ENCODE measurements around the gene COQ10B. TPM values are rescaled to one million over a fixed set of nuclear protein-coding genes. Genes with fewer than 3 reads are reported as not detected.

COQ10B gene
- total and polyA plus RNA-seq, 2 of the 4 experiments (the other 2 are of a cell fraction), result 9.5 to 28.7 TPM

DNA sequence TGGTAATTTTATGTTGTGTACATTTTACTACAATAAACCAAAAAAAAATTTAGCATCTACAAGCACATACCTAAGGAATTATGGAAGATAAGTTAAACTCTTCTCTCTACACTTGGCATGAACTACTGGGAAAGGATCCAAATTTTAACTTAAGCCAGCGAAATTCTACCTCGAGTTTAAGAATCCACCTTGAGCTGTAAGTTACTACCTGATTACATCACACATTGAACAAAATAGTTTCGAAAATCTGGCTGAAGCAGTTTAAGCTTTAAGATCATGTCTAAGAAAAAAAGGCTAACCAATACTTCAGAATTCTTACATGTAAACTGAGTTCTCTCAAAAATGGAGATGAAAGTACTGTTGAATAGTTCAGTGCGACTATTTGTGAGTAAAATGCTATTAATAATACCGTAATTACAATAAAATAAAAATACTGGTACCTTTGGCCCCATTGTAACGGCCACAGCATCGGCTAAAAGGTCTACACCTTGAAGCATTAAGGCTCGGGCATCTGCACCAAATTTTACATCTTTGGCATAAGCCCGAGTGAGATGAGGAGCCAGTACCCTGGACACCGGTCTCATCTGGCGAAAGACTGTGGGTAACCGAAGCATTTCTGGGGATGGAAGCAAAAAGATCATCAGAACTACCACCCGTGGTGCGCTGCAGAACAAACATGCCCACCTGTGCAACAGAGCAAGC lies 45.0 kb downstream of the COQ10B start:
- Histone ChIP-seq H4K5ac (ENCODE audit: low read depth, low read length) (no peak overlapping the region), H4K91ac (ENCODE audit: insufficient read depth, low read depth, low read length) (no peak overlapping the region), H4K8ac (ENCODE audit: low read depth in 2 of 2, low read length in 2 of 2) (peak overlapping the region in 1 of 2 experiments; percentile 71; a peak in 3 of 4 replicates), H3K4me1 (ENCODE audit: control insufficient read depth, insufficient read depth, low read length) (0 out of 2 replicates have a peak, but pooled peaks cover 1% of the 10 kb centered on the region), H2AK5ac (ENCODE audit: low read depth, low read length) (no peak overlapping the region), H3K36me3 (ENCODE audit: control insufficient read depth, insufficient read depth, low read length) (peaks cover 17% of the 10 kb centered on the region), H3K23ac (ENCODE audit: low read depth, low read length) (peak overlapping the region; percentile 88), H2BK5ac (ENCODE audit: low read depth, low read length, poor library complexity, severe bottlenecking) (peak overlapping the region; percentile 16), H3K9ac (ENCODE audit: low read depth, low read length) (peak overlapping the region; percentile 82), H3K9me1 (ENCODE audit: insufficient read depth, low read length) (0 out of 2 replicates have a peak, but pooled peaks cover 3% of the 10 kb centered on the region), H2BK20ac (ENCODE audit: low read depth, low read length) (no peak overlapping the region), H3K4ac (ENCODE audit: low read depth, low read length) (peak overlapping the region; percentile 65), H3K4me3 (ENCODE audit: insufficient read depth, low read depth, low read length) (peak overlapping the region; percentile 74), H2AK9ac (replicated peaks; ENCODE audit: low read depth, low read length, poor library complexity) (peak overlapping the region; percentile 78), H3K27me3 (ENCODE audit: control insufficient read depth, insufficient read depth, low read length) (no peaks in the 10 kb centered on the region), H2AFZ (replicated peaks; ENCODE audit: low read length, poor library complexity) (peak overlapping the region; percentile 90), H3K14ac (replicated peaks; ENCODE audit: low read depth, low read length) (peak overlapping the region; percentile 53; the same call in 1 of the 2 replicates), H2BK15ac (ENCODE audit: low read depth, low read length) (no peak overlapping the region), H3K79me1 (ENCODE audit: low read depth in 1 of 2, low read length in 2 of 2) (peaks cover 18 to 42% of the 10 kb centered on the region in 2 experiments), H3K56ac (ENCODE audit: extremely low read depth, insufficient read depth, low read length) (peak overlapping the region; percentile 50; the same call in 1 of the 2 replicates), H3K4me2 (ENCODE audit: low read depth, low read length) (peak overlapping the region; percentile 98), H4K20me1 (ENCODE audit: insufficient read depth, low read length) (peaks cover 40% of the 10 kb centered on the region), H3K18ac (ENCODE audit: low read depth, low read length) (no peak overlapping the region), H2BK120ac (ENCODE audit: low read depth, low read length) (no peak overlapping the region), H3K9me3 (ENCODE audit: control insufficient read depth, insufficient read depth, low read length) (no peaks in the 10 kb centered on the region), H3K27ac (ENCODE audit: insufficient read depth, low read length) (peak overlapping the region; percentile 74)
- WGBS, 2 experiments (ENCODE audit: extremely low coverage in 2 of 2, insufficient read length in 1 of 2), result 2% methylated on average over 7 of the region's 14 CpGs; no CpG with 5 or more reads in 1 of the 2 experiments
- in situ Hi-C loops (cut with MboI; ENCODE audit: low sequenced_read_pairs) (loop anchor here (5.0 kb wide), 1 partner anchor 81 kb away; no protein-coding TSS in a partner anchor), dilution Hi-C loops (cut with HindIII; ENCODE audit: low sequenced_read_pairs, unreplicated experiment) (no loop called here), intact Hi-C loops (cut with micrococcal nuclease) (loop anchor here (5.0 kb wide), 1 partner anchor 41 kb away; no protein-coding TSS in a partner anchor)
- ATAC-seq (ENCODE audit: low read depth) (no peak), DNase-seq (peak; percentile 20)
- CTCF ChIA-PET, result no interaction called here
- POLR2A ChIA-PET (ENCODE audit: unreplicated experiment), result no interaction called here
- TF ChIP-seq RAD21 (IDR thresholded peaks at IDR 0.05; ENCODE audit: low read length) (no peak), SMC3 (IDR thresholded peaks at IDR 0.05; ENCODE audit: low read depth, low read length) (no peak), POLR2A (IDR thresholded peaks at IDR 0.05; ENCODE audit: low read depth, low read length) (no peak), BHLHE40 (IDR thresholded peaks at IDR 0.05; ENCODE audit: low read depth, low read length) (no peak), MAFK (IDR thresholded peaks at IDR 0.05; ENCODE audit: low read depth, low read length) (no peak), CEBPB (IDR thresholded peaks at IDR 0.05; ENCODE audit: low read depth, low read length) (no peak), MXI1 (IDR thresholded peaks at IDR 0.05; ENCODE audit: borderline replicate concordance, low read depth, low read length) (no peak), CHD1 (IDR thresholded peaks at IDR 0.05; ENCODE audit: low read depth, low read length) (no peak), RFX5 (IDR thresholded peaks at IDR 0.05; ENCODE audit: low read depth, low read length) (no peak)
- TF ChIP-seq, protein P1, sequence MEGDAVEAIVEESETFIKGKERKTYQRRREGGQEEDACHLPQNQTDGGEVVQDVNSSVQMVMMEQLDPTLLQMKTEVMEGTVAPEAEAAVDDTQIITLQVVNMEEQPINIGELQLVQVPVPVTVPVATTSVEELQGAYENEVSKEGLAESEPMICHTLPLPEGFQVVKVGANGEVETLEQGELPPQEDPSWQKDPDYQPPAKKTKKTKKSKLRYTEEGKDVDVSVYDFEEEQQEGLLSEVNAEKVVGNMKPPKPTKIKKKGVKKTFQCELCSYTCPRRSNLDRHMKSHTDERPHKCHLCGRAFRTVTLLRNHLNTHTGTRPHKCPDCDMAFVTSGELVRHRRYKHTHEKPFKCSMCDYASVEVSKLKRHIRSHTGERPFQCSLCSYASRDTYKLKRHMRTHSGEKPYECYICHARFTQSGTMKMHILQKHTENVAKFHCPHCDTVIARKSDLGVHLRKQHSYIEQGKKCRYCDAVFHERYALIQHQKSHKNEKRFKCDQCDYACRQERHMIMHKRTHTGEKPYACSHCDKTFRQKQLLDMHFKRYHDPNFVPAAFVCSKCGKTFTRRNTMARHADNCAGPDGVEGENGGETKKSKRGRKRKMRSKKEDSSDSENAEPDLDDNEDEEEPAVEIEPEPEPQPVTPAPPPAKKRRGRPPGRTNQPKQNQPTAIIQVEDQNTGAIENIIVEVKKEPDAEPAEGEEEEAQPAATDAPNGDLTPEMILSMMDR (conservative IDR thresholded peaks at IDR 0.05; ENCODE audit: low read depth, low read length), result no peak
- no TSS peak for BruUV-seq (replicated peaks)

Data from IMR-90 (cell line).